Measurements from ENCODE around the gene CALHM4. TPM values are rescaled to one million over a fixed set of nuclear protein-coding genes. Genes with fewer than 3 reads are reported as not detected.
A peak's percentile ranks its signal among the peaks of the same experiment; 100 is the strongest.

CALHM4 gene
- total and polyA plus RNA-seq, 2 of the 13 experiments (the other 11 are each of a cell fraction or from before 2014, with no cell fraction given), result not detected

DNA sequence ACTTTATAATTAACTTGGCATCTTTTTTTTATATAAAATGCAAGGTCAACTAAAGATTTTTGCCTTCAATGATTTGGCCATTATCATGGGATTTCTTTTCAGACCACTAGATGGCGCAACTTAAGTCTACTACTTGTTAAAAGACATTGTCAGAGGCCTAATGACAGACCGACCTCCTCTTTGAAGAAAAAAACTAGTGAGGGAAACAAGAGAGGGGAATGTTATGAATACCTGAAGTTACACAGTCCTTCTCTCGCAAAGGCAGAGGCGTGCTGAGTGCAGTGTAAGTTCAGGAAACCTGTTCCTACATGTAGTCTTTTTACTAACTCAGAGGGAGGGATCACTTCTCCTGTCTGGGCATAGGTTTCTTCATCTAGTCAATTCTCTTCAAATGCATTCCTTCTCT is 17.3 kb upstream of the CALHM4 start (continued):
- TF ChIP-seq ZNF333 (CRISPR knock-in tag; IDR thresholded peaks at IDR 0.05; ENCODE audit: borderline replicate concordance) (no peak), ZSCAN20 (CRISPR knock-in tag; IDR thresholded peaks at IDR 0.05; ENCODE audit: borderline replicate concordance) (no peak), ZNF44 (CRISPR knock-in tag; IDR thresholded peaks at IDR 0.05) (0 out of 2 replicates have a peak, but pooled peaks have one; percentile 34), HOXA9 (CRISPR knock-in tag; IDR thresholded peaks at IDR 0.05; ENCODE audit: borderline replicate concordance) (no peak), ZBTB43 (CRISPR knock-in tag; conservative IDR thresholded peaks at IDR 0.05) (no peak), ZNF143 (CRISPR knock-in tag; IDR thresholded peaks at IDR 0.05) (no peak), FIP1L1 (IDR thresholded peaks at IDR 0.05; ENCODE audit: borderline replicate concordance, insufficient read depth, low read depth, low read length) (no peak), ZNF703 (CRISPR knock-in tag; IDR thresholded peaks at IDR 0.05; ENCODE audit: borderline replicate concordance) (no peak), AGO1 (IDR thresholded peaks at IDR 0.05; ENCODE audit: low read depth, low read length, poor library complexity, severe bottlenecking) (no peak), CBFB (CRISPR knock-in tag; IDR thresholded peaks at IDR 0.05) (no peak), ZBTB20 (CRISPR knock-in tag; IDR thresholded peaks at IDR 0.05; ENCODE audit: borderline replicate concordance, low read depth) (no peak), NCOA1 (CRISPR knock-in tag; IDR thresholded peaks at IDR 0.05) (no peak), TAF15 (IDR thresholded peaks at IDR 0.05; ENCODE audit: low read depth, low read length, poor library complexity, severe bottlenecking) (no peak), MIXL1 (CRISPR knock-in tag; IDR thresholded peaks at IDR 0.05) (0 out of 2 replicates have a peak, but pooled peaks have one; percentile 60), MAFK (conservative IDR thresholded peaks at IDR 0.05 in 1 of 2, IDR thresholded peaks at IDR 0.05 in 1 of 2; ENCODE audit: low read length in 2 of 2) (peak in 1 of 2 experiments; percentile 38; a peak in 1 of 4 replicates)
- TF ChIP-seq, protein P1, sequence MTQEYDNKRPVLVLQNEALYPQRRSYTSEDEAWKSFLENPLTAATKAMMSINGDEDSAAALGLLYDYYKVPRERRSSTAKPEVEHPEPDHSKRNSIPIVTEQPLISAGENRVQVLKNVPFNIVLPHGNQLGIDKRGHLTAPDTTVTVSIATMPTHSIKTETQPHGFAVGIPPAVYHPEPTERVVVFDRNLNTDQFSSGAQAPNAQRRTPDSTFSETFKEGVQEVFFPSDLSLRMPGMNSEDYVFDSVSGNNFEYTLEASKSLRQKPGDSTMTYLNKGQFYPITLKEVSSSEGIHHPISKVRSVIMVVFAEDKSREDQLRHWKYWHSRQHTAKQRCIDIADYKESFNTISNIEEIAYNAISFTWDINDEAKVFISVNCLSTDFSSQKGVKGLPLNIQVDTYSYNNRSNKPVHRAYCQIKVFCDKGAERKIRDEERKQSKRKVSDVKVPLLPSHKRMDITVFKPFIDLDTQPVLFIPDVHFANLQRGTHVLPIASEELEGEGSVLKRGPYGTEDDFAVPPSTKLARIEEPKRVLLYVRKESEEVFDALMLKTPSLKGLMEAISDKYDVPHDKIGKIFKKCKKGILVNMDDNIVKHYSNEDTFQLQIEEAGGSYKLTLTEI (CRISPR knock-in tag; conservative IDR thresholded peaks at IDR 0.05), result no peak
- TF ChIP-seq, protein P2, sequence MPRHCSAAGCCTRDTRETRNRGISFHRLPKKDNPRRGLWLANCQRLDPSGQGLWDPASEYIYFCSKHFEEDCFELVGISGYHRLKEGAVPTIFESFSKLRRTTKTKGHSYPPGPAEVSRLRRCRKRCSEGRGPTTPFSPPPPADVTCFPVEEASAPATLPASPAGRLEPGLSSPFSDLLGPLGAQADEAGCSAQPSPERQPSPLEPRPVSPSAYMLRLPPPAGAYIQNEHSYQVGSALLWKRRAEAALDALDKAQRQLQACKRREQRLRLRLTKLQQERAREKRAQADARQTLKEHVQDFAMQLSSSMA (CRISPR knock-in tag; IDR thresholded peaks at IDR 0.05), result no peak
